ENCODE results near the gene FHIT.

- no peak for TF ChIP-seq CTCF (IDR thresholded peaks at IDR 0.05; ENCODE audit: low read depth, low read length, missing input control)
- TF ChIP-seq SP1 (IDR thresholded peaks at IDR 0.05), result no peak
- no peak for TF ChIP-seq ATF3 (IDR thresholded peaks at IDR 0.05)
- TF ChIP-seq YY1 (IDR thresholded peaks at IDR 0.05), result no peak
- no peak for TF ChIP-seq REST (IDR thresholded peaks at IDR 0.05)
- no peak for TF ChIP-seq RAD21 (IDR thresholded peaks at IDR 0.05)
- no peak for TF ChIP-seq FOXA1 (IDR thresholded peaks at IDR 0.05)
- no peak for TF ChIP-seq GABPA (IDR thresholded peaks at IDR 0.05 in 1 of 2, conservative IDR thresholded peaks at IDR 0.05 in 1 of 2)
- no peak for TF ChIP-seq EGR1 (IDR thresholded peaks at IDR 0.05; ENCODE audit: low read depth in 2 of 2)
- TF ChIP-seq JUND (IDR thresholded peaks at IDR 0.05), result no peak
Measured at GRCh38 chr3:61065451-61066011, 185.7 kb downstream of the FHIT start.

Data from liver (tissue), 3 donors.